ENCODE measurements around the gene PM20D2. TPM values are rescaled to one million over a fixed set of nuclear protein-coding genes. Genes with fewer than 3 reads are reported as not detected.

PM20D2 gene
- total RNA-seq, 1 donor from 2014 or later = 8.1 TPM

DNA sequence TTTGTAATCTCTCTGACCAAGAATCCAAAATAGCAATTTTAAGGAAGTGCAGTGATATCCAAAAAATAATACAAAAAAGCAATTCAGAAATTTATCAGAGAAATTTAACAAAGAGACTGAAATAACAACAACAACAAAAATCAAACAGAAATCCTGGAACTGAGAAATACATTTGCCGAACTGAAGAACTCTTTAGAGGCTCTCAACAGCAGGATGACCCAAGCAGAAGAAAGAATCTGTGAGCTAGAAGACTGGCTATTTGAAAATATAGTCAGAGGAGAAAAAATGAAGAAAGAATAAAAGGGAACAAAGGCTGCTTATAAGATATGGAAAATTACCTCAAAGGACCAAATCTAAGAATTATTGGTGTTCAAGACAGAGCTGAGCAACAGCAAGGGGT lies 48.7 kb downstream of the PM20D2 start:
- no peak for ATAC-seq
- Histone ChIP-seq H3K4me3 (no peak overlapping the region), H3K27ac (no peak overlapping the region), H3K4me1 (no peaks in the 10 kb centered on the region), H3K27me3 (ENCODE audit: low read depth) (no peaks in the 10 kb centered on the region), H3K36me3 (no peaks in the 10 kb centered on the region), H3K9me3 (peaks cover 17% of the 10 kb centered on the region)
- TF ChIP-seq, protein P1, sequence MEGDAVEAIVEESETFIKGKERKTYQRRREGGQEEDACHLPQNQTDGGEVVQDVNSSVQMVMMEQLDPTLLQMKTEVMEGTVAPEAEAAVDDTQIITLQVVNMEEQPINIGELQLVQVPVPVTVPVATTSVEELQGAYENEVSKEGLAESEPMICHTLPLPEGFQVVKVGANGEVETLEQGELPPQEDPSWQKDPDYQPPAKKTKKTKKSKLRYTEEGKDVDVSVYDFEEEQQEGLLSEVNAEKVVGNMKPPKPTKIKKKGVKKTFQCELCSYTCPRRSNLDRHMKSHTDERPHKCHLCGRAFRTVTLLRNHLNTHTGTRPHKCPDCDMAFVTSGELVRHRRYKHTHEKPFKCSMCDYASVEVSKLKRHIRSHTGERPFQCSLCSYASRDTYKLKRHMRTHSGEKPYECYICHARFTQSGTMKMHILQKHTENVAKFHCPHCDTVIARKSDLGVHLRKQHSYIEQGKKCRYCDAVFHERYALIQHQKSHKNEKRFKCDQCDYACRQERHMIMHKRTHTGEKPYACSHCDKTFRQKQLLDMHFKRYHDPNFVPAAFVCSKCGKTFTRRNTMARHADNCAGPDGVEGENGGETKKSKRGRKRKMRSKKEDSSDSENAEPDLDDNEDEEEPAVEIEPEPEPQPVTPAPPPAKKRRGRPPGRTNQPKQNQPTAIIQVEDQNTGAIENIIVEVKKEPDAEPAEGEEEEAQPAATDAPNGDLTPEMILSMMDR (IDR thresholded peaks at IDR 0.05) = no peak
- intact Hi-C loops (cut with DNase I) = no loop called here
- DNase-seq = no peak

DNA sequence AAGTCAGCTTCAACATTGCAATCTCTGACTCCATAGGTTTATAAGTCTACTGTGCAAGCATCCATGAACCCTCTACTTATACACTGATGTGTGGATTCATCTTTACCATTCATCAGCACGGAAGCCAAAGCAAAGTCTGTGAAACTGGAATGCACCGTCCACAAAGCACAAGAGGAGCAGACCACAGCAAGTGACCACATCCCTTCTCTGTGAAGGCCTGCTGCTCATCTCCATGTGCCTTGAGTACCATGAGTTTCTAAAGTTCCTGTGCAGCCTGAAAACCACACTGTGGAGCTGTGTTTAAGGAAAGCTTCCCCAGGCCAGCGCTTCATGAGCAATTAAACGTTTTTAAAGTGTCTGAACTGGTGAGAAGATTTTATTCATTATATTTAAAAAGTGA lies 51.3 kb downstream of the PM20D2 start:
- Histone ChIP-seq H3K36me3 (no peaks in the 10 kb centered on the region), H3K4me1 (no peaks in the 10 kb centered on the region), H3K27ac (no peak overlapping the region), H3K27me3 (ENCODE audit: low read depth) (no peaks in the 10 kb centered on the region), H3K9me3 (peaks cover 17% of the 10 kb centered on the region), H3K4me3 (no peak overlapping the region)
- intact Hi-C loops (cut with DNase I) = no loop called here
- TF ChIP-seq, protein P1 (IDR thresholded peaks at IDR 0.05) = no peak
- ATAC-seq = no peak
- DNase-seq = no peak

DNA sequence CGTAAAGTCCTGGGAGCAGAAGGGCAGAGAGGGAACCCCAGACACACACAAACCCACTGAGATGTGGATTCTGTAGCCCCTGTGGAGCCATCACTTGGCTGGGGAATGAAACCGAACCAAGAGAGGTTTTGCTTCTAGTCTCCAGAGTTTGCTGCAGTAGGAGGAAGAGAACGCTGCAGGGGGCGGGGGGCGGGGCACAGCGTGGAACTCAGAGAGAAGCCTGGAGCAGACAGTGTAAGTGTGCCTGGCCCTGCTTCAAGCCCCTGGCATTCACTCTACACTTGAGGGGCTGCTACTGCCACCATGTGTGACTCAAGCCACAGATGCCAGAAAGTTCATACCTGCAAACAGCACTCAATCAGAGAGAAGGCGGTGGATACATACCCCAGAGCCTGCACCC lies 52.4 kb downstream of the PM20D2 start:
- Histone ChIP-seq H3K4me1 (no peaks in the 10 kb centered on the region), H3K9me3 (peaks cover 17% of the 10 kb centered on the region), H3K27ac (no peak overlapping the region), H3K27me3 (ENCODE audit: low read depth) (no peaks in the 10 kb centered on the region), H3K36me3 (no peaks in the 10 kb centered on the region), H3K4me3 (no peak overlapping the region)
- no peak for DNase-seq
- intact Hi-C loops (cut with DNase I) = no loop called here
- TF ChIP-seq, protein P1 (IDR thresholded peaks at IDR 0.05) = no peak
- ATAC-seq = no peak

DNA sequence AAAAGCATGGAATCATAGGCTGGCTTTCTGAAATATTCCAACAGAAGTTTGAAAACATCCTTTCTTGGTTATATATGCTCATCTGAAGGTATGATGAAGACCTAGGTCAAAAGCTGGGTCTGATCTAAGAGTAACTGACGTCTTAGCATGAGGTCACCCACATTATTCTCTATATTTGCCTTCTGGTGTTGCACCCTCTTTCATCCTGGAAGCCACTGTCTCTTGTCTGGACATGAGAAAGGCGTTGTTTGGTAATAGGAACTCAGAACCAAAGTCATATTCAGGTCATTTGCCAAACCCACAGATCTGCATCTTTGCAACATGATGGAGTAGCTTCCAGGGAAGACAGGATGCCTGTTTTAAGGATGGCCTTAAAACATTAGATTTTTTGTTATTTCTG lies 53.7 kb downstream of the PM20D2 start:
- Histone ChIP-seq H3K36me3 (no peaks in the 10 kb centered on the region), H3K4me1 (no peaks in the 10 kb centered on the region), H3K9me3 (peaks cover 10% of the 10 kb centered on the region), H3K27ac (no peak overlapping the region), H3K4me3 (no peak overlapping the region), H3K27me3 (ENCODE audit: low read depth) (no peaks in the 10 kb centered on the region)
- ATAC-seq (no peak), DNase-seq (no peak)
- TF ChIP-seq, protein P1 (IDR thresholded peaks at IDR 0.05) = no peak
- intact Hi-C loops (cut with DNase I) = no loop called here

DNA sequence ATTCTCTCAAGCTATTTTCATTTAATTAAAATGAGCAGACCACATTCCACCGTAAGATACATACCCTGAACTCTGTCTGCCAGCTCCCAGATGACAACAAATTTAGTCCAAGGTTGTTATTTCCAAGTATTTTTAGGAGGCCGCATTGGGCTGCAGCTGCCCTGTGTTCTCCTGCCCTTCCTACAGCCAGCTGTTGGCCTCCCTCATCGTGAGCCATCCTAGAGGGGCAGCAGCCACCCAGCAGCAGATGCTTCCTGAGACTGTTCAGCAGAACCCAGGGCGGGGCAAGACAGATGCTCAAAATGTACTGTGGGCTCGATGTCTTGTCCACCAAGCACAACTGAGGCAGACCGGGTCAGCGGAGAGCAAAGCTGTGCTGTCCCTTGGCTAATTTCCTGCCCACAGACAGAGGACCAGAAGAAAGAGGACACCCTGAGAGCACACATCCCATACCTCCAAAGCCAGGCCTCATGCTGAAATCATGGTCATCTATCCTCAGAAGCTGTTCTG lies 54.9 kb downstream of the PM20D2 start:
- DNase-seq (no peak), ATAC-seq (no peak)
- Histone ChIP-seq H3K9me3 (no peaks in the 10 kb centered on the region), H3K4me3 (no peak overlapping the region), H3K27me3 (ENCODE audit: low read depth) (no peaks in the 10 kb centered on the region), H3K4me1 (no peaks in the 10 kb centered on the region), H3K36me3 (no peaks in the 10 kb centered on the region), H3K27ac (no peak overlapping the region)
- TF ChIP-seq, protein P1 (IDR thresholded peaks at IDR 0.05) = no peak
- intact Hi-C loops (cut with DNase I) = no loop called here

DNA sequence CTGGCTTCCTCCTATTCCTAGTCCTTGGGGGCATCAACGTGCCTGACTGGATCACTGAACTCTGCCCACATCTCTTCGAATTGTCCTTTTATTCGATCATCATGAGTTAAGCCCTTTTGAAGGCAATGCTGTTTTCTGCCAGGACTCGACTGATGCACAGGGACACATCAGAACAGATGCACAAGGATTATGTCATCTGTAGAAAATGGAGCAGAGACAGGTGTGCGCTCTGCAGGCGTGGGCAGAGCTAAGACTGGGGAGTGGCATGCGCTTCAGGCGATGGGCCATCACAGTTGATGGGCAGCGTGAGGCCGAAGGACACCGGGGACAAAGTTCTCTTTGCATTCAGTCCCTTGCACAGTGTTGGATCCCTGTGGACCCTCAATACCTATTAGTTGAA lies 58.2 kb downstream of the PM20D2 start:
- no peak for ATAC-seq
- no peak overlapping the region for H3K27ac ChIP-seq
- intact Hi-C loops (cut with DNase I) = no loop called here
- DNase-seq = no peak
- H3K9me3 ChIP-seq = no peaks in the 10 kb centered on the region
- H3K36me3 ChIP-seq = no peaks in the 10 kb centered on the region
- TF ChIP-seq, protein P1 (IDR thresholded peaks at IDR 0.05) = no peak
- no peaks in the 10 kb centered on the region for H3K4me1 ChIP-seq
- no peak overlapping the region for H3K4me3 ChIP-seq
- no peaks in the 10 kb centered on the region for H3K27me3 ChIP-seq (ENCODE audit: low read depth)
